ENCODE results near the gene TOP3B. TPM values are rescaled to one million over a fixed set of nuclear protein-coding genes. Genes with fewer than 3 reads are reported as not detected.

Gene TOP3B
- polyA plus RNA-seq, 3 donors, result 9.0 to 31.9 (median 9.5) TPM

DNA sequence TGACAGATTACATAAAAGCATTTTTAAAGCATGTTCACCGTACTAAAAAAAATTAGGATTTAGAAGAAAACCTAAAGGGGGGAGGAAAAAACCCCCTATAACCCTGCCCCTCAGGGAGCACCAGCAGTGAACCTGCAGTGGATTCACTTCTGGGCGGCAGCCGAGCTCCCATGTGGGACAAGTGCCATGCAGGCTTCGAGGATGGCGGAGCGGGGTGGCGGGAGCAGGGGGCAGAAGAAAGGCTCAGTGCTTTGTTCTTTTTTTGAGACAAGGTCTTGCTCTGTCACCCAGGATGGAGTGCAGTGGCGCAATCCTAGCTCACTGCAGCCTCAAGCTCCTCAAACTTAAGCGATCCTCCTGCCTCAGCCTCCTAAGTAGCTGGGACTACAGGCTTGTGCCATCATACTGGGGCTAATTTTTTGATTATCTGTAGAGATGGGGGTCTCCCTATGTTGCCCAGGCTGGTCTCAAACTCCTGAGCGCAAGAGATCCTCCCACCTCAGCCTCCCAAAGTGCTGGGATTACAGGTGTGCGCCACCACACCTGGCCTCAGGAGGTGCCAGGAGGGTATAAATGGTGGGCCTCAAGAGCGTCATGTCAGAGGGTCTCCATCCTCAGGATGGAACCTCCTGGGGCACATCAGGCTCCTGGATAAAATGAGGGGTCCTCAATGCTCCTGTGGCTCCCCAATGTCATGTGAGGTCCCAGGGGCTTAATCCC is 64.0 kb downstream of the TOP3B start:
- H3K4me3 ChIP-seq (replicated peaks in 1 of 3; ENCODE audit: low read depth in 2 of 3, low read length in 3 of 3), result no peak overlapping the region
- Mint-ChIP-seq H3K36me3 (peaks cover 33 to 48% of the 10 kb centered on the region in 2 donors), H3K9me3 (no peaks in the 10 kb centered on the region), H3K27ac (no peak overlapping the region), H3K4me1 (no peaks in the 10 kb centered on the region), H3K4me3 (no peak overlapping the region), H3K27me3 (ENCODE audit: low read depth in 3 of 3) (no peaks in the 10 kb centered on the region)
- H3K27ac ChIP-seq (ENCODE audit: low read depth in 1 of 2, low read length in 2 of 2), result no peak overlapping the region
- H4K20me1 ChIP-seq (ENCODE audit: insufficient read depth, low read length), result peaks cover 66% of the 10 kb centered on the region
- no peak overlapping the region for H2AFZ ChIP-seq (ENCODE audit: insufficient read depth, low read depth, low read length, poor library complexity, severe bottlenecking)
- H3K9me3 ChIP-seq (replicated peaks in 1 of 2; ENCODE audit: control insufficient read depth in 1 of 2, insufficient read depth in 1 of 2, low read length in 2 of 2), result no peaks in the 10 kb centered on the region
- H3K4me1 ChIP-seq (ENCODE audit: control insufficient read depth in 1 of 2, insufficient read depth in 2 of 2, low read length in 2 of 2), result no peaks in the 10 kb centered on the region
- intact Hi-C loops (cut with micrococcal nuclease), result no loop called here
- H3K36me3 ChIP-seq (replicated peaks in 1 of 2; ENCODE audit: control insufficient read depth in 1 of 2, insufficient read depth in 2 of 2, low read length in 2 of 2), result peaks cover 34 to 46% of the 10 kb centered on the region in 2 donors
- no peaks in the 10 kb centered on the region for H3K79me2 ChIP-seq (ENCODE audit: insufficient read depth, low read length)
- DNase-seq, result no peak
- H3K27me3 ChIP-seq (ENCODE audit: control insufficient read depth in 2 of 2, insufficient read depth in 2 of 2, low read length in 2 of 2), result no peaks in the 10 kb centered on the region
- TF ChIP-seq, protein P1, sequence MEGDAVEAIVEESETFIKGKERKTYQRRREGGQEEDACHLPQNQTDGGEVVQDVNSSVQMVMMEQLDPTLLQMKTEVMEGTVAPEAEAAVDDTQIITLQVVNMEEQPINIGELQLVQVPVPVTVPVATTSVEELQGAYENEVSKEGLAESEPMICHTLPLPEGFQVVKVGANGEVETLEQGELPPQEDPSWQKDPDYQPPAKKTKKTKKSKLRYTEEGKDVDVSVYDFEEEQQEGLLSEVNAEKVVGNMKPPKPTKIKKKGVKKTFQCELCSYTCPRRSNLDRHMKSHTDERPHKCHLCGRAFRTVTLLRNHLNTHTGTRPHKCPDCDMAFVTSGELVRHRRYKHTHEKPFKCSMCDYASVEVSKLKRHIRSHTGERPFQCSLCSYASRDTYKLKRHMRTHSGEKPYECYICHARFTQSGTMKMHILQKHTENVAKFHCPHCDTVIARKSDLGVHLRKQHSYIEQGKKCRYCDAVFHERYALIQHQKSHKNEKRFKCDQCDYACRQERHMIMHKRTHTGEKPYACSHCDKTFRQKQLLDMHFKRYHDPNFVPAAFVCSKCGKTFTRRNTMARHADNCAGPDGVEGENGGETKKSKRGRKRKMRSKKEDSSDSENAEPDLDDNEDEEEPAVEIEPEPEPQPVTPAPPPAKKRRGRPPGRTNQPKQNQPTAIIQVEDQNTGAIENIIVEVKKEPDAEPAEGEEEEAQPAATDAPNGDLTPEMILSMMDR (IDR thresholded peaks at IDR 0.05), result no peak
- no peak overlapping the region for H3K4me2 ChIP-seq (replicated peaks; ENCODE audit: extremely low read depth, low read length, poor library complexity, severe bottlenecking)
- WGBS (ENCODE audit: insufficient coverage), result 100% methylated on average over 7 of the region's 12 CpGs
- H3K9ac ChIP-seq (ENCODE audit: insufficient read depth, low read length, poor library complexity, severe bottlenecking), result no peak overlapping the region

DNA sequence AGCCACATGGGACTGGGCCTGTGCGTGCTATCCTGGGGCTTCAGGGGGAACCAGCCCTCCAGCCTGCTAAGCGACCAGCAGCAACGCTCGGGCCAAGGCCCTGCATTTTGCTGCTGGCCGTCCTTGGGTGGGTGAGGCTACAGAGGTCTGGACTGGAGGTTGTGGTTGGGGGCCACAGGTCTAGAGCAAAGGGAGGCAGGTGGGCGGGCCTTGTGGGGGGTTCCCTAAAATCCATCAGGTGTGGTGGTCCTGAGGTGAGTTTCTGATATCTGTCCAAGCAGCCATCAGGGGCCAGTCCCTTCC is 64.7 kb downstream of the TOP3B start:
- H3K27ac ChIP-seq (ENCODE audit: low read depth in 1 of 2, low read length in 2 of 2), result no peak overlapping the region
- H3K79me2 ChIP-seq (ENCODE audit: insufficient read depth, low read length), result no peaks in the 10 kb centered on the region
- intact Hi-C loops (cut with micrococcal nuclease), result no loop called here
- H2AFZ ChIP-seq (ENCODE audit: insufficient read depth, low read depth, low read length, poor library complexity, severe bottlenecking), result no peak overlapping the region
- H3K27me3 Mint-ChIP-seq (ENCODE audit: low read depth in 3 of 3), result no peaks in the 10 kb centered on the region
- H3K9me3 ChIP-seq (replicated peaks in 1 of 2; ENCODE audit: control insufficient read depth in 1 of 2, insufficient read depth in 1 of 2, low read length in 2 of 2), result no peaks in the 10 kb centered on the region
- H3K4me1 Mint-ChIP-seq, result no peaks in the 10 kb centered on the region
- no peak overlapping the region for H3K9ac ChIP-seq (ENCODE audit: insufficient read depth, low read length, poor library complexity, severe bottlenecking)
- TF ChIP-seq, protein P1 (IDR thresholded peaks at IDR 0.05), result no peak
- H3K27me3 ChIP-seq (ENCODE audit: control insufficient read depth in 2 of 2, insufficient read depth in 2 of 2, low read length in 2 of 2), result no peaks in the 10 kb centered on the region
- 98% methylated on average over 5 of the region's 6 CpGs for WGBS (ENCODE audit: insufficient coverage)
- DNase-seq, result no peak
- H3K36me3 Mint-ChIP-seq, result peaks cover 27 to 41% of the 10 kb centered on the region in 2 donors
- H3K4me3 ChIP-seq (replicated peaks in 1 of 3; ENCODE audit: low read depth in 2 of 3, low read length in 3 of 3), result no peak overlapping the region
- H3K4me2 ChIP-seq (replicated peaks; ENCODE audit: extremely low read depth, low read length, poor library complexity, severe bottlenecking), result no peak overlapping the region
- peaks cover 60% of the 10 kb centered on the region for H4K20me1 ChIP-seq (ENCODE audit: insufficient read depth, low read length)
- H3K4me1 ChIP-seq (ENCODE audit: control insufficient read depth in 1 of 2, insufficient read depth in 2 of 2, low read length in 2 of 2), result no peaks in the 10 kb centered on the region
- no peak overlapping the region for H3K4me3 Mint-ChIP-seq
- H3K9me3 Mint-ChIP-seq, result no peaks in the 10 kb centered on the region
- peaks cover 28 to 38% of the 10 kb centered on the region in 2 donors for H3K36me3 ChIP-seq (replicated peaks in 1 of 2; ENCODE audit: control insufficient read depth in 1 of 2, insufficient read depth in 2 of 2, low read length in 2 of 2)
- H3K27ac Mint-ChIP-seq, result no peak overlapping the region
